Adrenal gland (tissue), 12 donors: ENCODE data around the gene MICAL3. TPM values are rescaled to one million over a fixed set of nuclear protein-coding genes. Genes with fewer than 3 reads are reported as not detected.

Experiments used
- DNase-seq, 7 donors: peaks; one replicate each; pipeline ENCODE4 v3.0.0-alpha.2; 2019 to 2020
- H3K27ac ChIP-seq, 5 donors: fragments of 200-600 bp; sonication (generic) in 4 of 5; 1 replicate in 3 of 5; 2 replicates in 2 of 5; pipeline versions ENCODE4 v1.5.1 to v1.8.0; 2016 to 2020; ENCODE audit warnings: mild to moderate bottlenecking in 1 of 5
- H3K27me3 ChIP-seq: fragments of 200-600 bp; 2 replicates; pipeline ENCODE4 v1.8.0; 2021
- H3K36me3 ChIP-seq, 2 donors: fragments of 200-600 bp; replicated peaks in 1 of 2; 1 replicate in 1 of 2; 2 replicates in 1 of 2; pipeline versions ENCODE4 v1.5.1 to v1.8.0; 2018 to 2022
- H3K4me1 ChIP-seq, 2 donors: fragments of 200-600 bp; replicated peaks in 1 of 2; 1 replicate in 1 of 2; 2 replicates in 1 of 2; pipeline versions ENCODE4 v1.5.1 to v1.8.0; 2018 to 2021
- H3K4me3 ChIP-seq, 4 donors: fragments of 200-600 bp; sonication (generic) in 3 of 4; one replicate each; pipeline ENCODE4 v1.5.1; 2016 to 2018
- H3K9me3 ChIP-seq, 3 donors: fragments of 200-600 bp; sonication (generic) in 1 of 3; replicated peaks in 1 of 3; 1 replicate in 2 of 3; 2 replicates in 1 of 3; pipeline versions ENCODE4 v1.5.1 to v1.8.0; 2016 to 2021
- POLR2A ChIP-seq, 2 donors: fragments of 450-650 bp; IDR thresholded peaks; one replicate each; pipeline ENCODE4 v1.6.1; 2017; ENCODE audit warnings: antibody characterized with exemption in 2 of 2, mild to moderate bottlenecking in 2 of 2, moderate library complexity in 1 of 2
- WGBS, 4 donors: extraction: QIAGEN DNeasy Blood & Tissue Kit in 2 of 4; methylation state at CpG; one replicate each; pipeline versions ENCODE4 v1.1.5 to v1.1.7; 2013 to 2017; 5-methylcytosine and 5-hydroxymethylcytosine counted together
- intact Hi-C, 2 donors: fragments of 100-400 bp; cut with DNase I; formaldehyde crosslinking; loops; one replicate each; pipeline versions ENCODE4 v1.14.1 to v1.15.0; 2022 to 2023
- polyA plus RNA-seq, 3 donors: library from polyadenylated mRNA; stranded (reverse); fragments of 200-250 nt in 2 of 3; fragments of 350-450 nt in 1 of 3; fragmentation: Illumina TruSeq in 1 of 3; extraction: RNeasy Lipid Tissue Mini Kit (QIAGEN cat#74804) in 1 of 3; gene quantifications; one replicate each; pipeline ENCODE4 v1.2.3, GENCODE V29; 2013 to 2014
- total RNA-seq, 9 donors: library from RNA; depleted of rRNA in 4 of 9; stranded (reverse); fragments of >200 nt in 4 of 9; fragments of 120-200 nt in 1 of 9; fragmentation: NEBNext Ultra II Directional in 1 of 9; extraction: Animal tissue kit (Norgen Biotek cat#: 25700) in 1 of 9; gene quantifications; one replicate each; pipeline versions ENCODE4 v1.1.0 to v1.2.4, GENCODE V29; 2013 to 2023
- TF ChIP-seq, protein P1 (sequence below), 6 experiments: fragments of 450-650 bp in 4 of 6; fragments of 200-600 bp in 2 of 6; sonication (generic) in 1 of 6; IDR thresholded peaks; 1 replicate in 5 of 6; 2 replicates in 1 of 6; pipeline versions ENCODE4 v1.5.1 to v1.8.0; 2016 to 2021; ENCODE audit warnings: antibody characterized with exemption in 6 of 6, mild to moderate bottlenecking in 2 of 6, moderate library complexity in 1 of 6
- donor health status: healthy with polysubstance abuse.
- donor health status: Bipolar disorder and iron deficiency.
- donor health status: DM: yes; HTN: yes; CAD: no.
- donor health status: DM: no; HTN: no; CAD: no.
- donor health status: DM: no; HTN: no; CAD: no.
- donor health status: DM: yes; HTN: yes; CAD: no.

Gene MICAL3
- total and polyA plus RNA-seq, 12 donors = 10.9 to 82.6 (median 34.4) TPM

DNA sequence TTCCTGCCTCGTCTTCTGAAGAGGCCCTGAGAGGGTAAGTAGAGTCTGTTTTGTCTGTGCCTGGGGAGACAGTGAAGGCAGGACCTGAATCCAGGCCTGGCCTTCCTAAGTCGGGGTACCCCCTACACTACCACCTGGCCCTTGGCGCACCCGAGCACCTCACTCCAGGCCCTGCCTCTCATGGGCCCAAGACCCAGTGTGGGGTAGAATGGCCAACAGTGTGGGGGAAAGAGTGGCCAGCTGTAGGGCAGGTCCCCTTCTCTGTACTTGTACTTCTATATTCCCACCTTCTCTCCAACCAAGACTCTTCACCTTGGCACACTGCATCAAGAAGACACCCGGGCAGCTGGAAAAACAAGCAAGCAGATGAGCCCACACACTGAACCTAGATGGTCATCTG lies 227.7 kb downstream of the MICAL3 start:
- 92 to 98% (median 94%) methylated on average over 5 of the region's 5 CpGs for WGBS, 4 donors
- H3K36me3 ChIP-seq = no peaks in the 10 kb centered on the region

DNA sequence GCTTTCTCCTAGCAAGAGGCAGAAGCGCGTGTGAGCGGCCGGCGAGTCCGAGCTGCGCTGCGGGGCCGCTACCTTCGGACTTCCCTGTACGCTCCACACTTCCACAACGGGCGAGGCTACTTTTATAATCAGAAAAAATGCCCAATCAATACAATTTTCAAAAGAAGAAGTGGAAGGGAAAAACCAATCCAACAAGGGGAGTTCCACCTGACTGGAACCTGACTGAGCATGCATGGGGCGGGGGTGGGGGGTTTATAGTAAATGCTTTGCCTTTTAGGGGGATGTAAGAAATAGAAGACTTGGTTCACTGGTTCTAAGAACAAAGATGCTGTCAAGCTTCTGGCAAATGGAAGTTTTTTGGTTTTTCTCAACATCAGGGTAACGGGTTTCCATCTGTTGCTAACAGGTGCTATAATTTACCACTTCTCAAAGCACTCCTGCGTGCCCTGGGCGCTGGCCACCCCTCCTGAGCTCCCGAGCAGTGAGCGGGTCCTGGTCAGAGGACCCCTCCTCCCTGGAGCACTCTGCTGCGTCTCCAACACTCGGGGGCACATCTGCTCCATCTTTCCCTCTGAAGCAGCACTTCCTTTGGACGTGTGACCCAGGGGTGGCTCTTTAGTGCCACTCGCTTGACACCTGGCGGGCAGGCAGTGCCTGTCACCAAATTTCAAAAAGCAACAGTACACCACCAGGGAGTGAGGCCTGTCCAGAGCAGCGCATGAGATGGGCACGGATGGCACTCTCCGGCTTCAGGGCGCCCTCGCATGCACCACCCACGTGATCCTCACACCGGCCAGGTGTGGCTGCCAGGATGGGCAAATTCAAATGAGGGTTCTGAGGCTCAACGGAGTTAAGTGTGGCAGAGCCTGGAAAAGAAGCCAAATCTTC lies 228.5 kb downstream of the MICAL3 start:
- H3K9me3 ChIP-seq = no peaks in the 10 kb centered on the region
- no peak overlapping the region for H3K27ac ChIP-seq
- H3K27me3 ChIP-seq = no peaks in the 10 kb centered on the region
- intact Hi-C loops = no loop called here
- DNase-seq = no peak
- no peak overlapping the region for H3K4me3 ChIP-seq
- 95 to 96% (median 95%) methylated on average over 24 to 32 of the region's 32 CpGs for WGBS, 4 donors
- H3K36me3 ChIP-seq = no peaks in the 10 kb centered on the region
- TF ChIP-seq, protein P1, sequence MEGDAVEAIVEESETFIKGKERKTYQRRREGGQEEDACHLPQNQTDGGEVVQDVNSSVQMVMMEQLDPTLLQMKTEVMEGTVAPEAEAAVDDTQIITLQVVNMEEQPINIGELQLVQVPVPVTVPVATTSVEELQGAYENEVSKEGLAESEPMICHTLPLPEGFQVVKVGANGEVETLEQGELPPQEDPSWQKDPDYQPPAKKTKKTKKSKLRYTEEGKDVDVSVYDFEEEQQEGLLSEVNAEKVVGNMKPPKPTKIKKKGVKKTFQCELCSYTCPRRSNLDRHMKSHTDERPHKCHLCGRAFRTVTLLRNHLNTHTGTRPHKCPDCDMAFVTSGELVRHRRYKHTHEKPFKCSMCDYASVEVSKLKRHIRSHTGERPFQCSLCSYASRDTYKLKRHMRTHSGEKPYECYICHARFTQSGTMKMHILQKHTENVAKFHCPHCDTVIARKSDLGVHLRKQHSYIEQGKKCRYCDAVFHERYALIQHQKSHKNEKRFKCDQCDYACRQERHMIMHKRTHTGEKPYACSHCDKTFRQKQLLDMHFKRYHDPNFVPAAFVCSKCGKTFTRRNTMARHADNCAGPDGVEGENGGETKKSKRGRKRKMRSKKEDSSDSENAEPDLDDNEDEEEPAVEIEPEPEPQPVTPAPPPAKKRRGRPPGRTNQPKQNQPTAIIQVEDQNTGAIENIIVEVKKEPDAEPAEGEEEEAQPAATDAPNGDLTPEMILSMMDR (IDR thresholded peaks at IDR 0.05) = no peak
- no peak for TF ChIP-seq POLR2A (IDR thresholded peaks at IDR 0.05)
- no peaks in the 10 kb centered on the region for H3K4me1 ChIP-seq

More for the DNA sequence above, 227.7 kb downstream of the MICAL3 start:
- Histone ChIP-seq H3K27me3 (no peaks in the 10 kb centered on the region), H3K4me3 (no peak overlapping the region), H3K9me3 (no peaks in the 10 kb centered on the region), H3K27ac (no peak overlapping the region), H3K4me1 (no peaks in the 10 kb centered on the region)
- no peak for TF ChIP-seq POLR2A (IDR thresholded peaks at IDR 0.05)
- TF ChIP-seq, protein P1 (IDR thresholded peaks at IDR 0.05) = no peak
- intact Hi-C loops = no loop called here
- no peak for DNase-seq

DNA sequence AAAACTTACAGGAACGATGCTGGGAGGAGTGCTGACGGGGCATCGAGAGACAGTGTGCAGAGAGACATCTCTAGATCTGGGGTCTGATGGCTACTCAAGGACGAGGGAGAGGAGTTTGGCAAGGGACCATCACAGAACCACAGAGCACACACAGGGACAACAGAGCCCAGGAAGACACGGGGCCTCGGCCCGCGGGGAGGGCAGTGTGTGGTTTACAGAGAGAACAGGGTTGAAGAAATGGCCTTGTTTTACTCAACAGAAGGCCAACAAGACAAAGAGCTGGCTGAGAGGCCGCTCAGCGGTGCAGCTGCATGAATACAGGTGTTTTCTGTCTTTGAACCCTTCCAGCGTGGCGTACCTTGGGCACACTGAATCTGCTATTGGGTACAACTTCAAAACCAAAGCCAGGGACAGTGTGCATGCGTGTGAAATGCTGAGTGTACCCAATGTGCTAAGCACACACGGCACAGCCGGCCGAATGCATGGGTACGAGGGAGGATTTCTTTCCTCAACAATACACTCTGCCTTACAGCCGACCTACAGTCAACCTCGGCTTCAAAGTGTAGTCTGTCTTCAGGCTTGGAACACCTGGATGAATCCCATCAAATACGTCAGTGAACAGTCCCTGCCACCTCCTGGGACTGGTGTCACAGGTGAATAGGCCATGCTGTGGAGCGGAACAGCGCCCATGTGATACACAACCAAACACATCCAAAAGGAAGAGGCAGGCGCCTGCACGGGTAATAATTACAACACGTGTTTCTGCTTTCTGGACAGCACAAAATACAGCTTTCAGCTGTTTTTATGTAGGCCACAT lies 229.4 kb downstream of the MICAL3 start:
- no peaks in the 10 kb centered on the region for H3K9me3 ChIP-seq
- H3K4me3 ChIP-seq = no peak overlapping the region
- no peak overlapping the region for H3K27ac ChIP-seq
- no peak for DNase-seq
- no peaks in the 10 kb centered on the region for H3K27me3 ChIP-seq
- TF ChIP-seq, protein P1 (IDR thresholded peaks at IDR 0.05) = no peak
- TF ChIP-seq POLR2A (IDR thresholded peaks at IDR 0.05) = no peak
- intact Hi-C loops = no loop called here
- peaks cover 0 to 9% of the 10 kb centered on the region in 2 donors for H3K36me3 ChIP-seq
- no peaks in the 10 kb centered on the region for H3K4me1 ChIP-seq
- 83 to 88% (median 86%) methylated on average over 25 of the region's 25 CpGs for WGBS, 4 donors

DNA sequence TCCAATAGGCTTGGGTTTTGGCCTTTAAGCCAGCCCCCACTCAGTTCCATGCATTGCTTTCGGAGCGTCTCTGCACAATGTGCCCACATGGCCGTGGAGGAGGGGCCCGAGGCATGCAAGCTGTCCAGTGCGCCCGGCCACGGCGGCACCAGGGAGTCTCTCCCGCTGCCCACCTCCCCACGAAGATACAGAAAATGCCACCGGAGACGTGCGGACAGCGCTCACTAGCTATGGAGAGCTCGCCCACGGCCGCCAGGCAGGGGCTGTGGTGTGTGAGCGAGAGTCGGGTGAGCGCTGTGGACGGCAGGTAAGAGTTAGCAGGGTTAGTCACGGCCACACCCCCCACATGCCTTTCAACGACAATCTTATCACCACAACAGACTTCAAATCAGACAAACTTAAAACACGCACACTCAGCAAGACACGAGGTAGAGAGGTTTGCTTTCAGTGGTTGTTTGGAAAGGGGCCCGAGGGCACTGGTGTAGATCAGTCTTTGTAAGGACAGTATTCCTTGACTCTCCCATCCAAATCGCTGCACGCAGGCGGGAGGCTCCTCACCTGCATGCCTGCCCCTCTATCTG lies 231.4 kb downstream of the MICAL3 start:
- TF ChIP-seq, protein P1 (IDR thresholded peaks at IDR 0.05) = no peak
- no peak for TF ChIP-seq POLR2A (IDR thresholded peaks at IDR 0.05)
- H3K27me3 ChIP-seq = no peaks in the 10 kb centered on the region
- H3K4me1 ChIP-seq = no peaks in the 10 kb centered on the region
- intact Hi-C loops = no loop called here
- peaks cover 0 to 22% of the 10 kb centered on the region in 2 donors for H3K36me3 ChIP-seq
- H3K4me3 ChIP-seq = no peak overlapping the region
- DNase-seq = no peak
- H3K27ac ChIP-seq = no peak overlapping the region
- no peaks in the 10 kb centered on the region for H3K9me3 ChIP-seq
- WGBS, 4 donors = 89 to 91% (median 91%) methylated on average over 9 to 29 of the region's 29 CpGs
